Mononuclear cell (primary cell): ENCODE results near the gene RERG. TPM values are rescaled to one million over a fixed set of nuclear protein-coding genes. Genes with fewer than 3 reads are reported as not detected.

ENCODE experiments used
- H3K27me3 ChIP-seq: 2 replicates; pipeline ENCODE4 v1.6.0; 2011; ENCODE audit warnings: low read length, control low read depth; ENCODE audit not compliant: insufficient read depth
- H3K4me1 ChIP-seq: 2 replicates; pipeline ENCODE4 v1.5.1; 2011; ENCODE audit warnings: mild to moderate bottlenecking, low read length, control low read depth; ENCODE audit not compliant: insufficient read depth
- H3K4me3 ChIP-seq: 2 replicates; pipeline ENCODE4 v1.5.1; 2011; ENCODE audit warnings: mild to moderate bottlenecking, low read length, moderate library complexity
- H3K9me3 ChIP-seq: 2 replicates; pipeline ENCODE4 v1.5.1; 2011; ENCODE audit warnings: low read depth, mild to moderate bottlenecking, control low read depth, low read length
- total RNA-seq: library from RNA; depleted of rRNA; stranded (reverse); fragments of >200 nt; gene quantifications from one replicate; pipeline ENCODE4 v1.2.3, GENCODE V29; 2012

Gene RERG
- total RNA-seq, 1 donor, result not detected

DNA sequence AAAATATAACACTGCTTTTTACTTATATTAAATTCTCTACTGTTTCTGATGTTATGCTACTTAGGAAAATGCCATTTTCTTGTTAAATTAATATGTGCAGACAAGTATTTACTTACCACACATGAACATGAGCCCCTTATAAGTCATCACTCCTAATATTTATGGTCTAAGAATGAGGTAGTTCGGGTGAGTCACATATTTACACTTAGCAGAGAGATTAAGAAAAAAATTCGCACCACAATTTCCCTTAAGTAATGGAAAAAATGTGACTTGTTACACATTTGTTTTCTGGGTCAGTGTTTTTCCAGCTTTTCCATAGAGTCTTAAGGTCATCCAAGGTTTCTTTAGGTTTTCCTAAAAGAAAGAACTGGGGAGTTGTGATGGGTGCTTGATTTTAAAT is 68.3 kb downstream of the RERG start:
- no peaks in the 10 kb centered on the region for H3K27me3 ChIP-seq
- H3K9me3 ChIP-seq, result no peaks in the 10 kb centered on the region
- no peak overlapping the region for H3K4me3 ChIP-seq
- no peaks in the 10 kb centered on the region for H3K4me1 ChIP-seq

DNA sequence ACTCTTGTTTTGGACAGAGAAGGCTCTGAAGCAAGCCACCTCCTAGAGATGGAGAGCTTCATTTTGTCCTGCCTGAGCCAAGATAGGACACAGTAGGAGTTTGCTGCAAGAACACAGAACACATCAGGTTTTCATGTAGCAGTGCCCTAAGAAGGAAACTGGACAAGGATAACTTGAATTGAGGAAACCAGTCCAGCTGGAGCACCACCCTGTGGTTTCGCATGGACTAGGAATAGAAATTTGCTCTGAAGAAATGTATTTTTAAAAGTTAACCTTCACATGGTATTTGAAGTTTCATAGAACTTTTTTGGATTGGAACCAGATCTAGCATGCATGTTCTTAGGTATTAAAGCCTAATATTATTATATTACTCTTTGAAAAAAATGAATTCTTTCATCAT is 68.8 kb downstream of the RERG start:
- H3K9me3 ChIP-seq, result no peaks in the 10 kb centered on the region
- no peak overlapping the region for H3K4me3 ChIP-seq
- no peaks in the 10 kb centered on the region for H3K27me3 ChIP-seq
- H3K4me1 ChIP-seq, result no peaks in the 10 kb centered on the region

DNA sequence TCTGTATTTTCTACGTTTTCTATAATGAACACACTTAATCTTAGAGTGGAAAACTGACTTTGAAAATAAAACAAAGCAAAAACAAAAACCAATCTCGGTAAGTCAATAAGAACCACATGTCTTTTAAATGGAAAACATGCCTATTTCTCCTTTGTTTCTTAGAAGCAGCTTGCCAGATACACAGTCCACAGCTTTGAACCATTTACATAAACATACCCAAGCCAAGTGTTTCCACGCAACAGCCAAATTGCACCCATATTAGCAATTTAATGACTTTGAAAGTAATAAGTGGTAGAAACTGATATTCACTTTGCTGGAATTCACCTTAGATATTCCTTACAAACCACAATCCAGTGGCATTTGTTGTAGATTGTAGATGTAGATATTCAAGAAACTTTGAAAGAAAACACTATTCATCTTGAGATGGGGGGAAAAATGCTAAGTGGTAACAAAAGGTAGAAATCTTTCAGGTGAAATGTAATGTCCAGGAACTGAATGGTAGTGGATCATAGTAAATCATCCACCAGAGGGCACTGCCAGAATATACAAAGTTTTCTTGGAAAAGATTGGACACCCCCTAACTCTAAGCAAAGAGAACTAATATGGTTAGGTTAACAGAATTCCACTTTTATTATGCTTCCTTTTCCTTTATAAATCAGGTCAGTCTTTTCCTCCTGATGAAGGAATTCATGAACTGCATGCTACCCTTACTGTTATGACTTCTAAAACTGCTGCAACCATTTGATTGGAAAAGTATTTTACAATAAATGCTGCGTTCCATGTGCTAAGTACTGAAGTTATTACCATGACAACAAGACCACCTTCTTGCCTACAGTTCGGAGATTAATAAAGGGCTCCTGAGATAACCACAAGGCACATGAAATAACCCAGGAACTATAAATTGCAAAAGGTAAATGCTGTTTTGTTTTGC is 69.8 kb downstream of the RERG start:
- Histone ChIP-seq H3K4me3 (no peak overlapping the region), H3K27me3 (no peaks in the 10 kb centered on the region), H3K9me3 (no peaks in the 10 kb centered on the region), H3K4me1 (no peaks in the 10 kb centered on the region)

DNA sequence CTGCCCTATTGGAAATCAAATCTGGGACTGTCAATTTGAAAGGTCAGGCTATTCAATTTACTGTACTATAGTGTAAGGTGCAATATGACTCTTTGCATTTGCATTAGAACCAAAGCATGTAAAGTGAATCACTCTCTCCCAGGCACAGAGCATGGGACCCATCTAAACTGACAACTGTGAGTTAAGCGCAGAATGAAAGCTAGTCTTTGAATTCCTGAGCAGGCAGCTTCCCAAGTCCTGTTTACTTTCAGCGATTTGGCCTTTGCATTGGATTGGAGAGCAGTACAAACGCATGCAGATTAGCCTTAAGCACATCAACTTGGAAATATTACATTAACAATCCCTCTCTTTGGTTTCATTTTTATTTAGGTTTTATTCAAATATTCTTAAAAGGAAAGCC is 74.6 kb downstream of the RERG start:
- Histone ChIP-seq H3K4me1 (no peaks in the 10 kb centered on the region), H3K9me3 (no peaks in the 10 kb centered on the region), H3K27me3 (no peaks in the 10 kb centered on the region), H3K4me3 (no peak overlapping the region)

DNA sequence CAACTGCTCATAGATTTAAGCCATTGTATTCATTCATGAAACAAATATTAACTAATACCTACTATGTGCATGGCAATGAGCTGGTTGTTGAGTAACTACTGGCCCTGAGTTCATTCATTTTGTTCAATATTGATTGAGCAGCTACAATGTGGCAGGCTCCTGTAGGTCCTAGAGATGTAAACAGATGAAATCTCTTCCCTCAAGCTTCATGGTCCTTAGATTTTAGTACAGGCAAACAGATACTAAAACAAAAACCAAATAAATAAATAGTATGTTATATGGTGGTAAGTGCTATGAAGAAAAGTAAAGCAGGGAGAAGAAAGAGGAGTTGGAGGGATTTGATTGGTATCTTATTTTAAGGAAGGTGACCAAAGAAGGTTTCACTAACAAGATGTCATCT is 77.8 kb downstream of the RERG start:
- H3K27me3 ChIP-seq, result peaks cover 8% of the 10 kb centered on the region
- no peaks in the 10 kb centered on the region for H3K4me1 ChIP-seq
- H3K9me3 ChIP-seq, result no peaks in the 10 kb centered on the region
- no peak overlapping the region for H3K4me3 ChIP-seq

DNA sequence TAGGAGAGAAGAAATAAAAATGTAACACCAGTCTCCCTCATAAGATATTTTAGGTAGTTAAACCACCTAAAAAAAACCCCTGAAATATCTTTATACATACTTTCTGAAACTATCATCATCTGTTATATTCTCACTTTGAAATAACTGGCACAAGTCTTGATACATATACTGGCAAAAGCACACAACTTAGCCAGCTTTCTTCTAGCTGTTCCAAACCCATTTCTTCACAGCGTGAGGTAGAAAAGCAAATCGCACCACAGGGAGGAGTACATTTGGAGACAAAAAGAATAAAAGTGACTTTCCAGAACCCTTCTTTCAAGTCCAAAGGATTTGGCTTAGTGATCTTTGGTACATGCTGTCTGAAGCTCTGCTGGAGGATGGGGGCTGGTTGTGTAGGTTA is 78.5 kb downstream of the RERG start:
- Histone ChIP-seq H3K4me1 (no peaks in the 10 kb centered on the region), H3K9me3 (no peaks in the 10 kb centered on the region), H3K4me3 (no peak overlapping the region), H3K27me3 (peaks cover 8% of the 10 kb centered on the region)

DNA sequence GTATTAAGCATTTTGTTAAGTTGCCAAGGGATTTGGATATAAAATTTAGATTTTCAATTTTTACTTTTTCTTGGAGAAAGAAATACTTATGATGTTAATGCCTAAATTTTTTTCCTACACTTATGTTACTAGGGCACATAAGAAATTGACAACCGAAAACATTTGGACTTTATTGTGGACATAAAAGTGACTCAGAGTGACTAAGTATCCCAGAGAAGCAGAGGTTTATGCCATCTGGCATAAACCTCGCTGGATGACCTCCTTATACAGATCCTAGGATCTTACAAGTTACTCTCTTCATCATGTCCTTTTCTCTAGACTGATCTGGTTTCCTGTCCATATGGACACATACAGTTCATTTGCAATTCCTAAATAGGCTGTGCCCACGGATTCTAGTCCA is 89.8 kb downstream of the RERG start:
- no peak overlapping the region for H3K4me3 ChIP-seq

DNA sequence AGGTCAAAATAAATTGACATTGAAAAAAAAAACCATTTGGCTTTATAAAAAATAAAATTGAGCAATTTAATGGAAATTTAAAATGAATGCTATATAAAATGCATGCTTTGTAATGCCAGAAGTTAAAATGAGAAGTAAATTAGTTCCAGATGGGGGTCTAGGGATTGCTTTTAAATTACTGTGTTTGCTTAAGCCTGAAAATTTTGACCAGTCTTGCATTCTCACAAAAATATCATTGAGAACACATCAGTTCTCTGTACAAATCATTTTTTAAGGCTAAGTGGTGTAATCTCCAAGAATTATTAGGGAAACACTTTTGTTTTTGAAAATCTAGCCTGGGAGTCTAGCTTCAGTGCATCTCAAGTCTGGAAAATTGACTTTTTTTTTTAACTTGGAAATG is 90.7 kb downstream of the RERG start:
- no peak overlapping the region for H3K4me3 ChIP-seq
- H3K9me3 ChIP-seq, result no peaks in the 10 kb centered on the region

More for the DNA sequence above, 89.8 kb downstream of the RERG start:
- Histone ChIP-seq H3K4me1 (no peaks in the 10 kb centered on the region), H3K27me3 (peaks cover 3% of the 10 kb centered on the region), H3K9me3 (no peaks in the 10 kb centered on the region)

DNA sequence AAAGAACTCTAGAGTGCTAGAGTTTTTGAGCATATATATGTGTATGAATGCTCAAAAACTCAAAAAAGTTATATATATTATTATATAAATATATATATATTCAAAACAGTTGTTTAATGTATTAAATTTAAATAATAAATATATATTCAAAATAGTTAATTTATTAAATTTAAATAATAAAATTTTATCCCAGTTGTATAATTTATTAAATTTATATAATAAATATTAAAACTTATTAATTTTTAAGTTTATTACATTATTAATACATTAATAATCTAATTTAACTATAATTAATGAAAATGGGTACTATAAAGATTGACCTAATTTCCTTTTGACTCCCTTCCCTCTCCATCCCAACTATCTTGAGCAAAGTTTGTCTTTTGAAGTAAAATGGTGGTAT is 97.8 kb downstream of the RERG start:
- Histone ChIP-seq H3K4me1 (no peaks in the 10 kb centered on the region), H3K9me3 (no peaks in the 10 kb centered on the region), H3K4me3 (no peak overlapping the region)

More for the DNA sequence above, 90.7 kb downstream of the RERG start:
- Histone ChIP-seq H3K27me3 (peaks cover 3% of the 10 kb centered on the region), H3K4me1 (no peaks in the 10 kb centered on the region)

DNA sequence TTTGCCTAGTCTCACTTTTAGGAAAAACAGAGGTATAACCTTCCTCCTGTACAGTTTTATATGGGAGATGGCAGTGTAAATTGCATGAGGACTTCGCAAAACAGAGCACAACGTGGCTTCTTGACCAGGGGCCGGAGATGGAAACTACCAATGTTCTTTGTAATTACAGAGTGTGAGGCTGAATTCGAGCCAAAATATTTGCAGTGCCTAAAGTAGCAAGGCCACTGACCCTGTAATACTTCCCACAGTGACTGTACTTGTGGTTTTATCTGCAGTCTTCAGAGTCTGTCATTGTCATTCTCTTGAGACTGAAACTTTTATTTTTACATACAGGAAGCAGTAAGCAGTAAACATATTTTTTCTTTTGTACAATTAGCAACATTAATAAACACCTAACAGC is 98.9 kb downstream of the RERG start:
- Histone ChIP-seq H3K4me1 (no peaks in the 10 kb centered on the region), H3K4me3 (no peak overlapping the region), H3K9me3 (no peaks in the 10 kb centered on the region), H3K27me3 (no peaks in the 10 kb centered on the region)

More for the DNA sequence above, 97.8 kb downstream of the RERG start:
- H3K27me3 ChIP-seq, result no peaks in the 10 kb centered on the region

DNA sequence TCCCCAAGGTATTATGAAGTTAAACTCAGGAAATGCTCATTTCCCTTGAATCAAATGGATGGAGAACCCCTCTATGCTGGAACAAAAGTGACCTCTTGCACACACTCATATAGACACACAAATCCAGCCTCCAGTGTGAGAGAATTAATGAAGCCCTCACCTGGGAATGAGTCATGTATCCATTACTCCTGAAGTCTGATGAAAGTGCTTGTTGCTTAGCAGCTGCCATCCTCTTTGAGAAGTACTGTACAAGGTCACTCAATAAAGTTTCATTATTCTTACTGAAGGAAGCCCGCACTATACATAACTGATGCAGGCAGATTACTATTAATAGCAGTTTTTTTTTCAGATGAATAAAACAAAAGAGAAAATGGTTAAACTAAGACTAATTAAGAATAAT is 102.3 kb downstream of the RERG start:
- Histone ChIP-seq H3K4me1 (no peaks in the 10 kb centered on the region), H3K27me3 (peaks cover 3% of the 10 kb centered on the region), H3K4me3 (no peak overlapping the region), H3K9me3 (no peaks in the 10 kb centered on the region)

DNA sequence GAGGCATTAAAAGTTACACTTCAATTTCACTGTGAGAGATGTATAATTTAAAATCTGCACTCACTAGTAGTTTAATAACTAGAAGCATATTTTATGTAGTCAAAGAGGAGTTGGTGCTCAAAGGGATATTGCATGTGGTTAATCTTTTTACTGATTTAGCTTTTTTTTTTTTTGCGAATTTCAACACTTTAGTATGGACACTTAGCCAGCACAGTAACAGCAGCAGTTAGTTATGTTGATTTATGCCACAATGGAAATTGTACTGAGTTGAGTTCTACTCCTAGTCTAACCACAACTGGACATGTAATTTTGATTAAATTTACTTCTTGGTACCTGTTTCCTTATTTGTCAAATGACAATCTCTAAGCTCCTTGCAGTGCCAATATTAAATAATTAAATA is 104.2 kb downstream of the RERG start:
- no peak overlapping the region for H3K4me3 ChIP-seq
- peaks cover 3% of the 10 kb centered on the region for H3K27me3 ChIP-seq
- no peaks in the 10 kb centered on the region for H3K4me1 ChIP-seq
- H3K9me3 ChIP-seq, result no peaks in the 10 kb centered on the region

DNA sequence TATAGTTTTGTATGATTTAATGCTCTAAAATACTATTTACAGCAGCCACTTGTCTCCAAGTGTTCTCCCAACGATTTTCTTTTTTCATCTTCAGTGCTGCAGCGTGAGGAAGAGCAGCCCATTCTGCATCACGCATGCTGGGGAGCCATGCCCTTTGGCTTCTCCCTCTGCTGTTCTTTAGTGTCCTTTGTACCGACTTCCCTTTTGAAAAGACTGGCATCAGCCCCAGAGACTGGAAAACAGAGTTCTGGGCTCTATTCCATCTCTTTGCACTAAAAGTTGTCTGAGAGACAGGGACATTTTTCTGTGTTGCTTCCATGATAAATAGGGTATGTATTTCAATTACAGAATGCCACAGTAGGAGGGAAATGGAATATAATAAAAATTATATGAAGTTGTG is 105.1 kb downstream of the RERG start:
- peaks cover 3% of the 10 kb centered on the region for H3K27me3 ChIP-seq
- no peaks in the 10 kb centered on the region for H3K9me3 ChIP-seq
- no peaks in the 10 kb centered on the region for H3K4me1 ChIP-seq
- no peak overlapping the region for H3K4me3 ChIP-seq

DNA sequence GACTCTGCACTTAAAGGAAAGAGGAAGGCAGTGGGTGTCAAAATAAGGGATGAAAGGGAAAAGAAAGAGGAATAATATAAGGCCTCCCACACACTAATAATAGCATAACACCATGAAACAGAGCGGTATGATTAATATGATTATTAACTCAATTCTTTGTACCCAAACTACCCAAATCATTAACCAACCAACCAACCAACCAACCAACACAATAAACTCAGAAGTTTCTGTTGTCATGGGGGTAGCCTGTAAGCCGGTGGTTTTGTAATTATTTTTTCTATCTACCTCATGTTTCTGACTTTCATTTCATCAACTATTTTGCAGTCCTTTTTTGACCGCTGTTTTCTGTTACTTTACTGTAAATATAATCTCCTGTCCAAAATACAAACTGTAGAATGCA is 105.8 kb downstream of the RERG start:
- H3K4me1 ChIP-seq, result no peaks in the 10 kb centered on the region
- H3K9me3 ChIP-seq, result no peaks in the 10 kb centered on the region
- no peak overlapping the region for H3K4me3 ChIP-seq
- peaks cover 3% of the 10 kb centered on the region for H3K27me3 ChIP-seq

DNA sequence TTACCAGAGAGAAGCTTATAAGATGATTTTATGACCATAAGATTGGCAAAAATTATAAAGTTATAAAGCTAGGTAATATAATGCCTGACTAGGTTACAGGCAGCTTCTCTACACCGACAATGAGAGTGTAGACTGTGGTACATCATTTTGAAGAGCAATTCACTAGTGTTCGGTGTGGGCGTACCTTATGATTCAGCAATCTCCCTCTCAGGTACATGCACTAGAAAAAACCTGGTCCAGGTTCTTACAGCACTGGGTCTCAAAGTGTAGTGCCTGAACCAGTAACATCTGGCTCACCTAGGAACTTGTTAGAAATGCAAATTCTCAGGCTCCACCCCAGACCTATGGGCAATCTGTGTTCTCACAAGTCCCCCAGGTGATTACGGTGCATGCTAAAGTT is 106.7 kb downstream of the RERG start:
- H3K4me1 ChIP-seq, result no peaks in the 10 kb centered on the region
- H3K9me3 ChIP-seq, result no peaks in the 10 kb centered on the region
- peaks cover 3% of the 10 kb centered on the region for H3K27me3 ChIP-seq
- H3K4me3 ChIP-seq, result no peak overlapping the region

DNA sequence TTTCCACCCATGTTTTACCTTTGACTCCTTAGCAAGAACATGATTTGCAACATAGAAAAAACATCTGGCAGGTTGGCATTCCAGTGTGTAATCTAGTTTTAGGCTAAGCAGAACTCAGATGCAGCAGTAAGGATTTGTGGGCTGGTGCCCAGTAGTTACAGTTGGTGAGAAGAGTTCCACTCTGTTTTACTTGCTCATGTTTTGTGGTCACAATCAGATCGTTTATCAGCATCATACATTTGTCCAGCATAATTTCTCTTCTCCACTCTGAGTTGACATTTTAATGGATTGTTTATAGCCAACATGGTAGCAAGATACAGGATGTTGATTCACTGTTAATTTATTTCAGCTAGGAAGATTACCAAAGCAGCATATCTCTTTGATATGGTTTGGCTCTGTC is 128.4 kb downstream of the RERG start:
- no peaks in the 10 kb centered on the region for H3K4me1 ChIP-seq
- no peaks in the 10 kb centered on the region for H3K9me3 ChIP-seq
- no peak overlapping the region for H3K4me3 ChIP-seq
- H3K27me3 ChIP-seq, result no peaks in the 10 kb centered on the region
